Measurements from ENCODE around the gene SLC22A23.

DNA sequence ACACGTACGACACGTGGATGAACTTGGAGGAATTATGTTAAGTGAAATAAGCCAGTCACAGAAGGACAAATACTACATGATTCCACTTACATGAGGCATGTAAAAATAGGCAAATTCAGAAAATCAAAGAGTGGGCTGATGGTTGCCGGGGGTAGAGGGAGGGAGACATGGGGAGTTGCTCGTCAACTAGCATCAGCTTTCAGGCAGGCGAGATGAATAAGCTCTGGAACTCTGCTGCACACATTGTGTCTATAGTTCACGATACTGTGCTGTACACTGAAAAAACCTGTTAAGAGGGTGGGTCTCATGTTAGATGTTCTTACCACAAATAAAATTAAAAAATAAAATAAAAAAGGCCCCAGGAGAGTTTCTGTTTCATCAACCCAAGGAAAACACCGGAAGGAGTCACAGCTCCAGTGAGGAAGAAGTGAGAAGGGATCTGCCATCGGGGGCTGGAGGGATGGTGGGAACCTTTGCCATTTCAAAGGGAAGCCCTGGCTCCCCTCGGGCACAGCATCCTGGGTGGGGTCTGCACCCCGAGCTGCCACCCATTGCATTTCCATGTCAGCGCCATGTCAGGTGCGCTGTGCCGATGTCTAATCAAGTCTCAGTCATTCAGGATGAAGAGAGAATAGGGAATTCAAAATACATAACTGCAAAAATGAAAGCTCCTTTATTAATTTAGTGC is 98.3 kb downstream of the SLC22A23 start:
- TF ChIP-seq, protein P1, sequence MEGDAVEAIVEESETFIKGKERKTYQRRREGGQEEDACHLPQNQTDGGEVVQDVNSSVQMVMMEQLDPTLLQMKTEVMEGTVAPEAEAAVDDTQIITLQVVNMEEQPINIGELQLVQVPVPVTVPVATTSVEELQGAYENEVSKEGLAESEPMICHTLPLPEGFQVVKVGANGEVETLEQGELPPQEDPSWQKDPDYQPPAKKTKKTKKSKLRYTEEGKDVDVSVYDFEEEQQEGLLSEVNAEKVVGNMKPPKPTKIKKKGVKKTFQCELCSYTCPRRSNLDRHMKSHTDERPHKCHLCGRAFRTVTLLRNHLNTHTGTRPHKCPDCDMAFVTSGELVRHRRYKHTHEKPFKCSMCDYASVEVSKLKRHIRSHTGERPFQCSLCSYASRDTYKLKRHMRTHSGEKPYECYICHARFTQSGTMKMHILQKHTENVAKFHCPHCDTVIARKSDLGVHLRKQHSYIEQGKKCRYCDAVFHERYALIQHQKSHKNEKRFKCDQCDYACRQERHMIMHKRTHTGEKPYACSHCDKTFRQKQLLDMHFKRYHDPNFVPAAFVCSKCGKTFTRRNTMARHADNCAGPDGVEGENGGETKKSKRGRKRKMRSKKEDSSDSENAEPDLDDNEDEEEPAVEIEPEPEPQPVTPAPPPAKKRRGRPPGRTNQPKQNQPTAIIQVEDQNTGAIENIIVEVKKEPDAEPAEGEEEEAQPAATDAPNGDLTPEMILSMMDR (IDR thresholded peaks at IDR 0.05 in 4 of 5, conservative IDR thresholded peaks at IDR 0.05 in 1 of 5): no peak
- no peak for TF ChIP-seq POLR2A (IDR thresholded peaks at IDR 0.05)

All from gastrocnemius medialis (tissue), 4 donors.